ENCODE results near the gene CFAP119. TPM values are rescaled to one million over a fixed set of nuclear protein-coding genes. Genes with fewer than 3 reads are reported as not detected.

The CFAP119 gene
- total and polyA plus RNA-seq, 2 experiments from 2014 or later = 2.2 to 5.2 TPM

- peaks cover 23% of the 10 kb centered on the region for H3K4me1 Mint-ChIP-seq
- no peak overlapping the region for H2AFZ ChIP-seq
- no peaks in the 10 kb centered on the region for H3K9me3 Mint-ChIP-seq
- no peaks in the 10 kb centered on the region for H3K27me3 ChIP-seq (ENCODE audit: insufficient read depth)
- DNase-seq (ENCODE audit: low spot score) (no peak), ATAC-seq (no peak)
- no peak for TF ChIP-seq CREB1 (CRISPR knock-in tag; IDR thresholded peaks at IDR 0.05; ENCODE audit: low read depth)
- no peak for TF ChIP-seq NANOG (IDR thresholded peaks at IDR 0.05; ENCODE audit: borderline replicate concordance)
- TF ChIP-seq JUNB (IDR thresholded peaks at IDR 0.05; ENCODE audit: unreplicated experiment) = no peak
- no peak for TF ChIP-seq ETS1 (IDR thresholded peaks at IDR 0.05)
- TF ChIP-seq CTCF (conservative IDR thresholded peaks at IDR 0.05; ENCODE audit: low read depth in 2 of 2) = no peak
- TF ChIP-seq EZH2phosphoT487 (IDR thresholded peaks at IDR 0.05; ENCODE audit: unreplicated experiment) = no peak
- TF ChIP-seq POLR2AphosphoS5 (IDR thresholded peaks at IDR 0.05; ENCODE audit: low read depth) = no peak
- TF ChIP-seq STAT1 (IDR thresholded peaks at IDR 0.05; ENCODE audit: unreplicated experiment) = no peak
- TF ChIP-seq REST (IDR thresholded peaks at IDR 0.05; ENCODE audit: unreplicated experiment) = no peak
- TF ChIP-seq EZH2 (IDR thresholded peaks at IDR 0.05; ENCODE audit: low read depth, unreplicated experiment) = no peak
- TF ChIP-seq ZNF462 (CRISPR knock-in tag; IDR thresholded peaks at IDR 0.05) = no peak
- no peak for TF ChIP-seq ZNF114 (CRISPR knock-in tag; IDR thresholded peaks at IDR 0.05)
- no peak for TF ChIP-seq ZNF331 (CRISPR knock-in tag; IDR thresholded peaks at IDR 0.05; ENCODE audit: low read depth)
- peaks cover 20% of the 10 kb centered on the region for H3F3A ChIP-seq (replicated peaks; ENCODE audit: low read depth)
- no peaks in the 10 kb centered on the region for H3K79me2 ChIP-seq (replicated peaks; ENCODE audit: insufficient read depth)
- H3K4me3 Mint-ChIP-seq = peak overlapping the region; percentile 93
- H4K20me1 ChIP-seq (replicated peaks; ENCODE audit: insufficient read depth) = no peaks in the 10 kb centered on the region; the same call in 1 of the 2 replicates
- H3K36me3 ChIP-seq (ENCODE audit: insufficient read depth) = peaks cover 4% of the 10 kb centered on the region; the same call in 1 of the 2 replicates
- H3K9me2 ChIP-seq (ENCODE audit: insufficient read depth) = no peaks in the 10 kb centered on the region
- peak overlapping the region; percentile 94 for H3K4me2 ChIP-seq
- peak overlapping the region; percentile 97; the same call in 1 of the 2 replicates for H3K27ac ChIP-seq (ENCODE audit: low read depth)
- peak overlapping the region; percentile 99 for H3K27ac Mint-ChIP-seq
- peaks cover 40% of the 10 kb centered on the region for H3K27me3 Mint-ChIP-seq (ENCODE audit: insufficient read depth, low read depth, poor library complexity)
- H3K4me3 ChIP-seq = peak overlapping the region; percentile 93
- H3K36me3 Mint-ChIP-seq (ENCODE audit: low read depth) = peaks cover 53% of the 10 kb centered on the region
- H3K4me1 ChIP-seq (ENCODE audit: insufficient read depth) = no peaks in the 10 kb centered on the region; the same call in 1 of the 2 replicates
Measured at GRCh38 chr16:30775131-30775391, 13.2 kb upstream of the CFAP119 start.

All from GM23338 (cell line).